Lower lobe of right lung (tissue), 2 donors: ENCODE data around the gene RBMX. TPM values are rescaled to one million over a fixed set of nuclear protein-coding genes. Genes with fewer than 3 reads are reported as not detected.

Experiments
- ATAC-seq, 2 donors: fragments of 200-7000 bp; cut with Tn5 transposase; one replicate each; pipeline ENCODE4 v1.9.1; 2020 to 2022; ENCODE audit warnings: mild to moderate bottlenecking in 2 of 2, moderate library complexity in 2 of 2
- DNase-seq: peaks from one replicate; pipeline ENCODE4 v3.0.0-alpha.2; 2020
- H3K27ac ChIP-seq: fragments of 200-600 bp; one replicate; pipeline ENCODE4 v1.8.0; 2022
- H3K27me3 ChIP-seq: fragments of 200-600 bp; one replicate; pipeline ENCODE4 v1.8.0; 2022; ENCODE audit warnings: low read depth
- H3K36me3 ChIP-seq: fragments of 200-600 bp; one replicate; pipeline ENCODE4 v1.8.0; 2022; ENCODE audit warnings: mild to moderate bottlenecking
- H3K4me1 ChIP-seq: fragments of 200-600 bp; one replicate; pipeline ENCODE4 v1.8.0; 2022
- H3K4me3 ChIP-seq: fragments of 200-600 bp; one replicate; pipeline ENCODE4 v1.8.0; 2022; ENCODE audit warnings: mild to moderate bottlenecking
- H3K9me3 ChIP-seq: fragments of 200-600 bp; one replicate; pipeline ENCODE4 v1.8.0; 2022
- intact Hi-C: fragments of 100-400 bp; cut with DNase I; formaldehyde crosslinking; loops from one replicate; pipeline ENCODE4 v1.11.0; 2022
- total RNA-seq: library from RNA; stranded (reverse); fragmentation: NEBNext Ultra II Directional; extraction: Animal tissue kit (Norgen Biotek cat#: 25700); gene quantifications from one replicate; pipeline ENCODE4 v1.2.1, GENCODE V29; 2021
- TF ChIP-seq, protein P1 (sequence below): fragments of 200-600 bp; IDR thresholded peaks from one replicate; pipeline ENCODE4 v1.8.0; 2022; ENCODE audit warnings: antibody characterized with exemption, mild to moderate bottlenecking
- donor health status: DM: no; HTN: yes; CAD: no; lungs with severe emphysema.

Gene RBMX
- total RNA-seq, 1 donor from 2014 or later, result 114 TPM

DNA sequence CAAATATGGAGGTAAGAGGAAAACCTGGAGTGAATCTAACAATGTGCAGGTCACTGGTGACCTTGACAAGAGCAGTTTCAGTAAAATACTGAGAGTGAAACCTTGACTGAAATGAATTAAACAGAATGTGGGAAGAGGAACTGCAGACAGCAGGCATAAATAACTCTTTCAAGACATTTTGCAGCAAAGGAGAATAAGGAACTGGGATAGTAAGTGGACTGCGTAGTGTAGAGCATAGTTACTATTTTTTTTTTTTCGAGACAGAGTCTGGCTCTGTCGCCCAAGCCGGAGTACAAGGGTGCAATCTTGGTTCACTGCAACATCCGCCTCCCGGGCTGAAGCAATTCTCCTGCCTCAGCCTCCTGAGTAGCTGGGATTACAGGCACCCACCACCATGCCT, 24.0 kb downstream of the RBMX start:
- peak; percentile 37 to 56 for ATAC-seq
- intact Hi-C loops, result no loop called here
- no peak overlapping the region for H3K27ac ChIP-seq

GRCh38 chrX:136856050-136856449, 24.5 kb downstream of the RBMX start:
- Histone ChIP-seq H3K4me3 (no peak overlapping the region), H3K4me1 (no peaks in the 10 kb centered on the region), H3K27ac (no peak overlapping the region), H3K36me3 (peaks cover 6% of the 10 kb centered on the region), H3K27me3 (no peaks in the 10 kb centered on the region), H3K9me3 (no peaks in the 10 kb centered on the region)
- TF ChIP-seq, protein P1, sequence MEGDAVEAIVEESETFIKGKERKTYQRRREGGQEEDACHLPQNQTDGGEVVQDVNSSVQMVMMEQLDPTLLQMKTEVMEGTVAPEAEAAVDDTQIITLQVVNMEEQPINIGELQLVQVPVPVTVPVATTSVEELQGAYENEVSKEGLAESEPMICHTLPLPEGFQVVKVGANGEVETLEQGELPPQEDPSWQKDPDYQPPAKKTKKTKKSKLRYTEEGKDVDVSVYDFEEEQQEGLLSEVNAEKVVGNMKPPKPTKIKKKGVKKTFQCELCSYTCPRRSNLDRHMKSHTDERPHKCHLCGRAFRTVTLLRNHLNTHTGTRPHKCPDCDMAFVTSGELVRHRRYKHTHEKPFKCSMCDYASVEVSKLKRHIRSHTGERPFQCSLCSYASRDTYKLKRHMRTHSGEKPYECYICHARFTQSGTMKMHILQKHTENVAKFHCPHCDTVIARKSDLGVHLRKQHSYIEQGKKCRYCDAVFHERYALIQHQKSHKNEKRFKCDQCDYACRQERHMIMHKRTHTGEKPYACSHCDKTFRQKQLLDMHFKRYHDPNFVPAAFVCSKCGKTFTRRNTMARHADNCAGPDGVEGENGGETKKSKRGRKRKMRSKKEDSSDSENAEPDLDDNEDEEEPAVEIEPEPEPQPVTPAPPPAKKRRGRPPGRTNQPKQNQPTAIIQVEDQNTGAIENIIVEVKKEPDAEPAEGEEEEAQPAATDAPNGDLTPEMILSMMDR, result no peak
- no peak for ATAC-seq
- no peak for DNase-seq
- intact Hi-C loops, result no loop called here

More for the DNA sequence above, 24.0 kb downstream of the RBMX start:
- no peak overlapping the region for H3K4me3 ChIP-seq
- no peaks in the 10 kb centered on the region for H3K9me3 ChIP-seq
- TF ChIP-seq, protein P1, result no peak
- H3K36me3 ChIP-seq, result peaks cover 10% of the 10 kb centered on the region
- H3K4me1 ChIP-seq, result no peaks in the 10 kb centered on the region
- no peak for DNase-seq
- H3K27me3 ChIP-seq, result no peaks in the 10 kb centered on the region

DNA sequence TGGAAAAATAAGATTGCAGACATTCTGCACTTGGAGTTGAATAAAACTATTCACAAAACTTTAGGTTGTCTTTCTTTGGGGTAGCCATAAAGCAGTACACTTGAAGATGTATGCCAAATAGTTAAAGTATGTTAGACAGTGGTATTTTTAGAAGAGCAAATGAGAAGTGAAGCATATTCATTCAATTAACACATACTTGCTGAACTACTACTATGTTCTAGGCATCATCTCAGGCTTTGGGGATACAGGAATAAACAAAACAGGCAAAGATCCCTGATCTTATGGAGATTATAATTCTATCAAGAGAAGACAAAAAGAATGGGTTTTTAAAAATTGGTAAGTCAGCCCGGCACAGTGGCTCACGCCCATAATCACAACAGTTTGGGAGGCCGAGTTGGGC, 29.0 kb downstream of the RBMX start:
- intact Hi-C loops, result no loop called here
- H3K27ac ChIP-seq, result no peak overlapping the region
- ATAC-seq (no peak), DNase-seq (no peak)
- H3K4me1 ChIP-seq, result no peaks in the 10 kb centered on the region
- H3K27me3 ChIP-seq, result no peaks in the 10 kb centered on the region
- H3K9me3 ChIP-seq, result no peaks in the 10 kb centered on the region
- H3K4me3 ChIP-seq, result no peak overlapping the region
- TF ChIP-seq, protein P1, result no peak
- H3K36me3 ChIP-seq, result peaks cover 13% of the 10 kb centered on the region

DNA sequence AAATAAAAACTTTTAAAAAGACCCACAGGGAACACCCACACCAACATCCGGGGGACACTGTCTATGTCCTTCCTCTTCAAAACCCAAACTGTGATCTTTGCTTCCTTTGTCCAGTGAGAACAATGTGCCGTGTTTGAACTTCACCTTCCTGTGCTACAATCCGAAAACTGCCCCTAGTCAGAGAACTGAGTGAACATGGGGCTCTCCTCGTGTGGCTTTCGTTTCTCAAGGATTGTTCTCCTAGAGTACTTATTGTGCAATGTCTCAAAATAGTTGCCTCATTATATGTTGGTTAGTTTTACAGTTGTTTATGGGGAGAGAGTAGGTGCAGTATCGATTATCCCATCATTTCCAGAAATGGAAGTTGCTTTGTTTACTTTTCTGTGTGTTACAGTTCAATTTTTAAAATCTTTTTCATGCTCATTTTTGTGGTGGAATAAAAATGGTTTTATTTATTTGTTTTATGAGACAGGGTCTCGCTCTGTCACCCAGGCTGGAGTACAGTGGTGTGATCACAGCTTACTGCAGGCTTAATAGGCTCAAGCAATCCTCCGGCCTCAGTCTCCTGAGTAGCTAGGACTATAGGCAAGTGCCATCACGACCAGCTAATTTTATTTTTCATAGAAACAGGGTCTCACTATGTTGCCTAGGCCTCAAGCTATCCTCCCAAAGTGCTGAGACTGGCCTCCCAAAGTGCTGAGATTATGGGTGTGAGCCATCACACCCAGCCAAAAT, 29.9 kb downstream of the RBMX start:
- TF ChIP-seq, protein P1, result no peak
- no peak overlapping the region for H3K4me3 ChIP-seq
- no peak for DNase-seq
- ATAC-seq, result peak; percentile 61 to 70
- H3K9me3 ChIP-seq, result no peaks in the 10 kb centered on the region
- intact Hi-C loops, result no loop called here
- peaks cover 13% of the 10 kb centered on the region for H3K36me3 ChIP-seq
- no peaks in the 10 kb centered on the region for H3K4me1 ChIP-seq
- H3K27ac ChIP-seq, result peak overlapping the region; percentile 53
- no peaks in the 10 kb centered on the region for H3K27me3 ChIP-seq

GRCh38 chrX:136849395-136849794, 31.1 kb downstream of the RBMX start:
- ATAC-seq, result no peak
- TF ChIP-seq, protein P1, result no peak
- H3K27ac ChIP-seq, result no peak overlapping the region
- peaks cover 18% of the 10 kb centered on the region for H3K36me3 ChIP-seq
- no peak overlapping the region for H3K4me3 ChIP-seq
- DNase-seq, result no peak
- no peaks in the 10 kb centered on the region for H3K27me3 ChIP-seq
- intact Hi-C loops, result no loop called here
- H3K4me1 ChIP-seq, result no peaks in the 10 kb centered on the region
- H3K9me3 ChIP-seq, result no peaks in the 10 kb centered on the region
